Neuronal stem cell (in vitro differentiated cells): ENCODE data around the gene AP3D1.
A peak's percentile ranks its signal among the peaks of the same experiment; 100 is the strongest.
"Not testable (repeated sequence)": the region's sequence is repeated elsewhere in the genome, so short reads cannot be mapped to it uniquely, and the experiment has no call there.

Source experiments
- DNase-seq: peaks from one replicate; pipeline ENCODE4 v3.0.0-alpha.2; 2013; ENCODE audit warnings: low spot score
- H2AFZ ChIP-seq: one replicate; pipeline ENCODE4 v1.6.1; 2013; ENCODE audit warnings: mild to moderate bottlenecking, low read length, inconsistent platforms
- H2AK5ac ChIP-seq: 2 replicates; pipeline ENCODE4 v1.6.1; 2013; ENCODE audit warnings: low read depth, mild to moderate bottlenecking, inconsistent platforms, low read length, moderate library complexity, mixed read lengths
- H2BK120ac ChIP-seq: 2 replicates; pipeline ENCODE4 v1.6.1; 2013; ENCODE audit warnings: low read depth, mild to moderate bottlenecking, inconsistent platforms, low read length, moderate library complexity, mixed read lengths
- H2BK12ac ChIP-seq: one replicate; pipeline ENCODE4 v1.6.1; 2013; ENCODE audit warnings: low read length, inconsistent platforms
- H2BK15ac ChIP-seq: 2 replicates; pipeline ENCODE4 v1.6.1; 2013; ENCODE audit warnings: mild to moderate bottlenecking, low read length, inconsistent platforms, mixed read lengths
- H2BK5ac ChIP-seq: one replicate; pipeline ENCODE4 v1.6.1; 2013; ENCODE audit warnings: inconsistent platforms, mild to moderate bottlenecking, low read length, moderate library complexity
- H3K14ac ChIP-seq: one replicate; pipeline ENCODE4 v1.6.1; 2013; ENCODE audit warnings: low read length, inconsistent platforms
- H3K18ac ChIP-seq: 2 replicates; pipeline ENCODE4 v1.6.1; 2013; ENCODE audit warnings: low read length, inconsistent platforms
- H3K23ac ChIP-seq: 2 replicates; pipeline ENCODE4 v1.6.1; 2013; ENCODE audit warnings: low read depth, mild to moderate bottlenecking, mixed read lengths, low read length, inconsistent platforms; ENCODE audit not compliant: poor library complexity
- H3K27ac ChIP-seq: replicated peaks from 3 replicates; pipeline ENCODE4 v1.5.1; 2013; ENCODE audit warnings: low read length, inconsistent platforms
- H3K27me3 ChIP-seq, 3 experiments: 2 replicates each; pipeline ENCODE4 v1.6.1; 2013; ENCODE audit warnings: low read length in 3 of 3, mild to moderate bottlenecking in 2 of 3, inconsistent platforms in 1 of 3, low read depth in 1 of 3, mixed read lengths in 1 of 3, moderate library complexity in 1 of 3; ENCODE audit not compliant: control insufficient read depth in 3 of 3, insufficient read depth in 3 of 3
- H3K36me3 ChIP-seq, 2 donors: replicated peaks in 1 of 2; 2 replicates each; pipeline ENCODE4 v1.6.1; 2013; ENCODE audit warnings: low read length in 2 of 2; ENCODE audit not compliant: control insufficient read depth in 2 of 2, insufficient read depth in 2 of 2
- H3K4ac ChIP-seq: 2 replicates; pipeline ENCODE4 v1.6.1; 2013; ENCODE audit warnings: inconsistent platforms, mild to moderate bottlenecking, low read length, moderate library complexity
- H3K4me1 ChIP-seq, 2 donors: 1 replicate in 1 of 2; 2 replicates in 1 of 2; pipeline ENCODE4 v1.6.1; 2013; ENCODE audit warnings: low read length in 2 of 2, low read depth in 1 of 2; ENCODE audit not compliant: control insufficient read depth in 2 of 2, insufficient read depth in 1 of 2
- H3K4me2 ChIP-seq: one replicate; pipeline ENCODE4 v1.6.1; 2013; ENCODE audit warnings: mild to moderate bottlenecking, low read length, inconsistent platforms; ENCODE audit not compliant: insufficient read depth, poor library complexity, severe bottlenecking
- H3K4me3 ChIP-seq, 2 donors: 2 replicates each; pipeline ENCODE4 v1.5.1; 2013; ENCODE audit warnings: low read length in 2 of 2, mild to moderate bottlenecking in 2 of 2, inconsistent platforms in 1 of 2, moderate library complexity in 1 of 2
- H3K79me1 ChIP-seq: one replicate; pipeline ENCODE4 v1.6.1; 2013; ENCODE audit warnings: low read depth, mild to moderate bottlenecking, inconsistent platforms, low read length, moderate library complexity
- H3K9ac ChIP-seq: one replicate; pipeline ENCODE4 v1.6.1; 2013; ENCODE audit warnings: mild to moderate bottlenecking, low read depth, low read length, inconsistent platforms; ENCODE audit not compliant: poor library complexity
- H3K9me3 ChIP-seq, 2 donors: replicated peaks in 1 of 2; 2 replicates each; pipeline versions ENCODE3 to v1.6.1; 2013; ENCODE audit warnings: low read length in 2 of 2, mild to moderate bottlenecking in 2 of 2, inconsistent platforms in 1 of 2, low read depth in 1 of 2, mixed read lengths in 1 of 2, moderate library complexity in 1 of 2; ENCODE audit not compliant: control insufficient read depth in 2 of 2, insufficient read depth in 1 of 2
- H4K8ac ChIP-seq: one replicate; pipeline ENCODE4 v1.6.1; 2013; ENCODE audit warnings: low read depth, mild to moderate bottlenecking, inconsistent platforms, low read length, moderate library complexity
- H4K91ac ChIP-seq: one replicate; pipeline ENCODE4 v1.6.1; 2013; ENCODE audit warnings: low read length, low read depth, mild to moderate bottlenecking, inconsistent platforms; ENCODE audit not compliant: poor library complexity
- WGBS, 2 donors: extraction: QIAGEN DNeasy Blood & Tissue Kit; methylation state at CpG; one replicate each; pipeline ENCODE4 v1.1.7; 2013; ENCODE audit warnings: missing lambda C conversion rate in 2 of 2, mixed read lengths in 1 of 2; ENCODE audit not compliant: insufficient read length in 2 of 2, insufficient replicate concordance in 1 of 2; ENCODE audit errors: extremely low coverage in 2 of 2; 5-methylcytosine and 5-hydroxymethylcytosine counted together

Gene AP3D1

DNA sequence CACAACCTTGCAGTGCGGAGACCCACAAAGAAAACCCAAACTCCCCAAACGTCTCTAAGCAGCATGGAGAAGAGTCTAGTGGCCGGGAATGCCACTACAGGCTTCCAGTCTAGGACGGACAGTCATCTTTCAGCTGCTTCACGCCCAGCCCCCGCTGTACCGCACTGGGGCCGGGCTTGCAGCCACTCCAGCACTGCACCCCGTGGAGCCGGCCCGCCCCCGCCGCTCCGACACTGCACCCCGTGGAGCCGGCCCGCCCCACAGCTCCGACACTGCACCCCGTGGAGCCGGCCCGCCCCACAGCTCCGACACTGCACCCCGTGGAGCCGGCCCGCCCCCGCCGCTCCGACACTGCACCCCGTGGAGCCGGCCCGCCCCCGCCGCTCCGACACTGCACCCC lies 23.1 kb downstream of the AP3D1 start:
- H3K18ac ChIP-seq, H4K91ac ChIP-seq, H3K4me1 ChIP-seq, H3K14ac ChIP-seq, H3K4me2 ChIP-seq, DNase-seq, H3K23ac ChIP-seq, H2BK5ac ChIP-seq, H2AK5ac ChIP-seq, H3K27ac ChIP-seq, H3K4me3 ChIP-seq, H2AFZ ChIP-seq, H3K4ac ChIP-seq, H3K9ac ChIP-seq, H4K8ac ChIP-seq, H2BK12ac ChIP-seq, H2BK120ac ChIP-seq, H3K27me3 ChIP-seq, H2BK15ac ChIP-seq, H3K9me3 ChIP-seq: not testable (repeated sequence)
- WGBS, 2 donors: no CpG with 5 or more reads among the region's 34 CpGs
- Histone ChIP-seq H3K36me3 (peaks cover 51 to 91% of the 10 kb centered on the region in 2 donors), H3K79me1 (peaks cover 37% of the 10 kb centered on the region)

DNA sequence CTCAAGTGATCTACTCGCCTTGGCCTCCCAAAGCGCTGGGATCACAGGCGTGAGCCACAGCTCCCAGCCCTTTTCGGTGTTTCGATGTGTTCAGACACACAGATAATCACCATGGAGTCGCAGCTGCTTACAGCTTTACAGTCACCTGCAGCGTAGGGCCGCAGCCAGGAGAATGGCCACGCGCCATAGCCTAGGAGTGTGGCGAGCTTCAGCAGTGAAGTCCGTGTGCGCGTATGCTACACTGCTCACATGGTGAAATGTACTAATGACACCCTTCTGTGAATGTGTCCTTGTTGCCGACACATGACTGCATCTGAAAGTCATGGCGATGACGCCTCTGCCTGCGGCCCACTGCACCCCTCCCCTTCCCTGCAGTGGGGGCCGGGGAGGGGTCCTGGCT lies 23.6 kb downstream of the AP3D1 start:
- peaks cover 53 to 91% of the 10 kb centered on the region in 2 donors for H3K36me3 ChIP-seq

GRCh38 chr19:2126879-2127518 lies 24.4 kb downstream of the AP3D1 start:
- H3K14ac ChIP-seq: no peak overlapping the region
- WGBS, 2 donors: no CpG with 5 or more reads among the region's 24 CpGs
- peak overlapping the region; percentile 20 for H4K8ac ChIP-seq
- H3K4me2 ChIP-seq: no peak overlapping the region
- H3K4me3 ChIP-seq: peak overlapping the region in 1 of 2 donors; percentile 41
- H2BK15ac ChIP-seq: no peak overlapping the region
- H3K9me3 ChIP-seq: no peaks in the 10 kb centered on the region
- peaks cover 54 to 91% of the 10 kb centered on the region in 2 donors for H3K36me3 ChIP-seq
- H2AFZ ChIP-seq: no peak overlapping the region
- no peak overlapping the region for H3K27ac ChIP-seq
- H3K79me1 ChIP-seq: peaks cover 27% of the 10 kb centered on the region
- no peak overlapping the region for H3K23ac ChIP-seq
- no peak overlapping the region for H2BK5ac ChIP-seq
- no peaks in the 10 kb centered on the region for H3K27me3 ChIP-seq
- DNase-seq: no peak
- no peak overlapping the region for H2BK12ac ChIP-seq
- no peak overlapping the region for H3K18ac ChIP-seq
- H3K4me1 ChIP-seq: no peaks in the 10 kb centered on the region
- no peak overlapping the region for H3K4ac ChIP-seq
- H4K91ac ChIP-seq: no peak overlapping the region
- H2BK120ac ChIP-seq: no peak overlapping the region
- no peak overlapping the region for H3K9ac ChIP-seq
- no peak overlapping the region for H2AK5ac ChIP-seq

More for the DNA sequence above, 23.6 kb downstream of the AP3D1 start:
- no peaks in the 10 kb centered on the region for H3K4me1 ChIP-seq
- no peak overlapping the region for H2AK5ac ChIP-seq
- H3K27ac ChIP-seq: no peak overlapping the region
- no peak overlapping the region for H2AFZ ChIP-seq
- no peak overlapping the region for H3K18ac ChIP-seq
- H2BK12ac ChIP-seq: no peak overlapping the region
- H3K4ac ChIP-seq: no peak overlapping the region
- no peaks in the 10 kb centered on the region for H3K9me3 ChIP-seq
- no peak overlapping the region for H2BK15ac ChIP-seq
- no peak overlapping the region for H2BK120ac ChIP-seq
- H3K79me1 ChIP-seq: peaks cover 32% of the 10 kb centered on the region
- no peak for DNase-seq
- no peaks in the 10 kb centered on the region for H3K27me3 ChIP-seq
- no peak overlapping the region for H4K8ac ChIP-seq
- no peak overlapping the region for H2BK5ac ChIP-seq
- no CpG with 5 or more reads among the region's 19 CpGs for WGBS, 2 donors
- peak overlapping the region; percentile 52 for H3K23ac ChIP-seq
- H3K4me2 ChIP-seq: no peak overlapping the region
- H4K91ac ChIP-seq: peak overlapping the region; percentile 3
- no peak overlapping the region for H3K14ac ChIP-seq
- no peak overlapping the region for H3K4me3 ChIP-seq
- peak overlapping the region; percentile 78 for H3K9ac ChIP-seq

DNA sequence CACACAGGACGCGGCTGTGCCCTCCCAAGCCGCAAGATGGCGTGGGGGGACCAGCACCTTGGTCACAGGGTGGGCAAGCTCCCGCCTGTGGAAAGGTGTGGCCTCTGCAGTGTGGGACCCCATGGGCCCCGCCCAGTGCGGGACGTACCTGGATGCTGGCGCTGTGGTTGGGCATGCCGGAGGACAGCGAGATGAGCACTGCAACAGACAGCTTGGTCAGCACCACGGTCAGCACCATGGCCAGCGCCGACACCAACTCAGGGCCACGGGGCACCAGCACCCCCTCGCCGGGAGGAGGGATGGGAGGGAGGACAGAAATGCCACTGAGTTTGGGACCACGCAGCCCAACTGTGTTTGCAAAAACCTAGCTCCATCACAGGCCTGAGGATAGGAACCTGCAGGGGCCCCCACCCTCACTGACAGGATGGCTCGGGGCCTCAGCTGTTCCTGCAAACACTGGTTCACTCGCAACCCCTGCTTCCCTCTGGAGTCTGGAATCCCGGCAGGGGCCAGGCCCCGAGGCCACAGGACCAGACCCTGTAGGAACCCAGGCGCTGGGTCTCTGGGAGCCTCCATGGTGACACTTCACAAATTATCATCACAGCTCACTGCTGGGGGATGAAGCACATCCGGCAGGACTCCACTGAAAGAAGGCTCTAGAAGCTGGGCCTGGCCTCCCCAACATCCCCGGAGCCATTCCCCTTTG lies 27.5 kb downstream of the AP3D1 start:
- H3K27me3 ChIP-seq: no peaks in the 10 kb centered on the region
- DNase-seq: peak; percentile 30
- H2BK120ac ChIP-seq: no peak overlapping the region
- no peak overlapping the region for H2AFZ ChIP-seq
- no CpG with 5 or more reads among the region's 25 CpGs for WGBS, 2 donors
- no peak overlapping the region for H2BK12ac ChIP-seq
- peak overlapping the region; percentile 65 for H3K23ac ChIP-seq
- H4K91ac ChIP-seq: no peak overlapping the region
- H3K4me1 ChIP-seq: no peaks in the 10 kb centered on the region
- no peak overlapping the region for H3K4me3 ChIP-seq
- H3K18ac ChIP-seq: no peak overlapping the region
- peak overlapping the region; percentile 50 for H3K9ac ChIP-seq
- H3K4ac ChIP-seq: no peak overlapping the region
- peaks cover 9% of the 10 kb centered on the region for H3K79me1 ChIP-seq
- H3K27ac ChIP-seq: no peak overlapping the region
- H3K36me3 ChIP-seq: peaks cover 54 to 89% of the 10 kb centered on the region in 2 donors
- no peak overlapping the region for H3K14ac ChIP-seq
- no peak overlapping the region for H2AK5ac ChIP-seq
- no peaks in the 10 kb centered on the region for H3K9me3 ChIP-seq
- H2BK15ac ChIP-seq: no peak overlapping the region
- H4K8ac ChIP-seq: no peak overlapping the region
- H2BK5ac ChIP-seq: peak overlapping the region; percentile 66
- no peak overlapping the region for H3K4me2 ChIP-seq
